LHCN-M2 (cell line): Measurements from ENCODE around the gene MAGI1. TPM values are rescaled to one million over a fixed set of nuclear protein-coding genes. Genes with fewer than 3 reads are reported as not detected.

Experiments
- DNase-seq: peaks from one replicate; pipeline ENCODE4 v3.0.0-alpha.2; 2012; ENCODE audit warnings: low read depth
- total RNA-seq: library from RNA; depleted of rRNA; stranded (reverse); fragments of >200 nt; gene quantifications from 2 replicates; pipeline ENCODE4 v1.2.3, GENCODE V29; 2014

Gene MAGI1
- total RNA-seq, 1 experiment from 2014 or later, result 5.5 TPM

- DNase-seq, result no peak
Observed at GRCh38 chr3:65808407-65808806, 230.3 kb downstream of the MAGI1 start.

DNA sequence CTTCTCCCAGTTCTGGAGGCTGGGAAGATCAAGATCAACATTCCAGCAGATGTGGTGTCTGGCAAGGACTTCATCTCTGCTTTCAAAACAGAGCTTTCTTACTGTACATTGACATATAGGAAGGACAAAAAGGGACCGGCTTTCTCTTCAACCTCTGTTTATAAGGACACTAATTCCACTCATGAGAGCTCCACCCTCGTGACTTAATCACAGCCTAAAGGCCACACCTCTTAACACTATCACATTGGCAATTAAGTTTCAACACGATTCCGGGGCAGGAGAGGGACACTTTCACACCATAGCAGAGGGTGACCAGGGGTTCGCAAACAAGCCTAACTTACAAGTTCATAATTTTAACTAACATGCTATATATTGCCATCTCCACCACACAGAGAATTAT is 231.5 kb downstream of the MAGI1 start:
- no peak for DNase-seq

- DNase-seq, result no peak
Observed at GRCh38 chr3:65806600-65806999, 232.1 kb downstream of the MAGI1 start.

DNA sequence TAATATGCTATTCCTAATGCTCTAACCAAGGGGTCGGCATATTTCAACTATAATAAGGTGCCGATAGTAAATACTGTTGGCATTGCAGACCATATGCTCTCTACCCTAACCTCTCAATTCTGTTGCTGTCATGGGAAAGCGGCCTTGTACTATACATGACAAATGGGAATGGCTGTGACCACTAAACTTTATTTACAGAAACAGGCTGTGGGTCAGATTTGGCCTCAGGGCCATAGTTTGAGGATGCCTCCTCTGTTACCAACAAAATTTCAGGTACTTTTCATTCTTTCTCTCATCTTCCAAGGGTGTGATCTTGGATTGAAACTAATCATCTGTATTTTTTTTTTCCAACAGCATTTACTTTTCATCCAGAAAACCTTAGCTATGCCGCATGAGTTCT is 242.0 kb downstream of the MAGI1 start:
- no peak for DNase-seq

DNA sequence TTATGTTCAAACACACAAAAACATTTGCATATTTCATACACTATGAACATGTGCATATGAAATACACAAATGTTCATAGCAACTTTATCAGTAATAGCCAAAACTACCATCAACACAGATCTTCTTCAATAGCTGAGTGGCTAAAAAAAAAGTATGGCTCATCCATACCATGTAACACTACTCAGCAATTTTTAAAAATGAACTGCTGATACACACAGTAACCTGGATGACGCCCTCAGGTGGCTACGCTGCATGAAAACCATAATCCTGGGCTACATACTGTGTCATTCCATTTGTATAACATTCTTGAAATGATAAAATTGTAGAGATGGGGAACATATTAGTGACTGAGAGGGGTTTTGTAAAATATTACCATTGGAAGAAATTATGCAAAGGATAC is 243.6 kb downstream of the MAGI1 start:
- DNase-seq, result no peak

DNA sequence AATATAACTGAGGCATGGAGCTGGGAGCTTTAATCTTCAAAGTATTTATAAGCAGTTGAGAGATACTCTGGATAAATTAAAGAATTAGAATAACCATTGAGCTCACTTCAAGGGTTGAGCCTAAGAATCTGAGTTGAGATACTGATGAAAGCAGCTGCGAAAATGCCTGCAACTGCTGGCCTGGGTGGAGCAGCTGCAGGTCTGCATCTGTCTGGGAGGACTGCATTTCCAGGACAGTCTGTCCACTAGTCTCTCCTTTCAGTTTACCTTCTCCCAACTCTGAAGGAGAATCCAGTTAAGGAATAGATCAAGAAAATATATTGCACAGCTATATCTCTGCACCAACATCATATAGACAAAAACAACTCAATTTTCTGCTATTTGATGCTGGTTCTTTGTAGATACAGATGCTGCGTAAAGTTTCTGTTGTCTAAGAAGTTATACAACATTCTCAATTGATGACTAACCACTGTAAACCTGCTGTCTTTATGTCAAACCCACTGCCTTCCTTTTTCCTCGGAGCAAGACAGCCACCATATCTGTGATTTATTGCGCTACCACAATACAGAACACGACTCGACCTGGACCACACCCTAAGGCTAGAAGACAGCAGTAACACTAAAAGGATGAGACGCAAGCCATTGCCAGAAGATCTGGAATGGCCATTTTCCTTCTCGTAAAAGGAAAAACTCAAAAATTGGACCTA is 245.1 kb downstream of the MAGI1 start:
- DNase-seq, result peak; percentile 50

DNA sequence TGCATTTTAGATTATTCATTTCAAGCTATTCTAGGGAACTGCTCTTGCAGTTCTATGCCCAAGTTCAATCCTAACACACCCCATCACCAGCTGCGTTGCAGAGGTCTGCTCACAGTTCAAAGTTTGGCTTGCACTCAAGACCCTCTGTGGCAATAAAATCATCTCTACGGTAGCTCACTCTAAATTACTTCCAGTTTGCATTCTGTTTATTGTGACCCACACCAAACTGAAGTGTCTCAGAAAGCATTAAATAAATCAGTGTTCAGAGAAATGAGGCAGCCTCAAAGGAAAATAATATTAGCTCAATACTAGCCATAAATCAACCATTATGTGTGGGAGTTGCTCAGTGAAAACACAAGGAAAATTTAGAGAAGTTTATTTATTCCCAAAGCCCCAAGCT is 250.3 kb downstream of the MAGI1 start:
- DNase-seq, result no peak

DNA sequence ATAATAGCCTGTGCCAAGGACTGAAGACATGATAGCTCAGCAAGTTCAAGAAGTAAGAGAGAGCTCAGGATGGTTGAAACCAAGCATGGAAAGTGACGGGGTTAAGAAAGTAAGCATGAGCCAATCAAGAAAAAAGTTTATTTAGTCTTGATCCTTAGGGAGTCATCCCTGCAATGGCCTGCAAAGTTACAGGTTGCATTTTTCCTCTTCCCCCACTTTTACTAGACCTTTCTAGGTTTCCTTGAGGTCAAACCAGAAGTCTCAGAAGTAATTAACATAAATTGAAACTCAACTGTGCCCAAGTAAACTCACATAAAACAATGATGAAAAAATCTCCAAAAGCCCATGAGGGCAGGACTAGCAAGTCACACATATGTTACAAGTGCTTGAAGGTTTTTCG is 250.9 kb downstream of the MAGI1 start:
- no peak for DNase-seq

GRCh38 chr3:65787340-65787739 is 251.4 kb downstream of the MAGI1 start:
- no peak for DNase-seq

DNA sequence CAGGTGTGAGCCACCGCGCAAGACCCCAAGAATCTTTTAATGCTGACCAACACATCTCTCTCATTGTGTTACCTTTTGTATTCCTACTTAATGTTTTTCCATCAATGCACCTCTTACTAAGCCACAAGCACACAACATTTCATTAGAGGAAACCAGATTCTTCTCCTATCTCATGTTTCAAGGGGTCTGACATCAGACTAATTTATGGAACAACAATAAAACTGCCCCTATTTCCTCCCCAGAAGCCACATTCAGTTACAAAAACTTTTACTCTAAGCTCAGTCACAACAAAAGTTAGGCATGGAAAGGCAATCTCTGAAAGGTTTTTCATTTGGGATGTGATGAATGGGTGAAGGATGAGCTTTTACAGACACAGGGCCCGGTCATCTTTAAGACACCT is 251.8 kb downstream of the MAGI1 start:
- DNase-seq, result no peak

- peak; percentile 54 for DNase-seq
Observed at GRCh38 chr3:65785065-65785645, 253.6 kb downstream of the MAGI1 start.

- DNase-seq, result no peak
Observed at GRCh38 chr3:65783117-65783516, 255.6 kb downstream of the MAGI1 start.

DNA sequence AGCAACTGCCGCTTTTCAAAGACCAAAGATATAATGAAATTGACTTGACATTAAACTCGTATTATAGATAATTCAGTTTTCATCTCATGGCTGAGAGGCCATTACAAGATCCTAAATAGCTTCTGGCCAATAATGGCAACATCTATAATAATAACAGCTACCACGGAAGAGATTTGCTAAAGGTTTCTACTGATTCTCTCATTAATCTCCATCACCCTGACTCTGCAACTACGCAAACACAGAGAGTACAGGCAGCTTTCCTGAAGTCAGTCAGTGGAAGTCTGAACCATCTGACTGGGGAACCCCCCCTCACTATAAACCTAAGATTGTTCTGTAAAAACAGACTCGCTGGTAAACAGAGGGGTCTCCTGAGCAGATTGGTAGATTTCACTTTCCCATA is 257.1 kb downstream of the MAGI1 start:
- DNase-seq, result no peak

DNA sequence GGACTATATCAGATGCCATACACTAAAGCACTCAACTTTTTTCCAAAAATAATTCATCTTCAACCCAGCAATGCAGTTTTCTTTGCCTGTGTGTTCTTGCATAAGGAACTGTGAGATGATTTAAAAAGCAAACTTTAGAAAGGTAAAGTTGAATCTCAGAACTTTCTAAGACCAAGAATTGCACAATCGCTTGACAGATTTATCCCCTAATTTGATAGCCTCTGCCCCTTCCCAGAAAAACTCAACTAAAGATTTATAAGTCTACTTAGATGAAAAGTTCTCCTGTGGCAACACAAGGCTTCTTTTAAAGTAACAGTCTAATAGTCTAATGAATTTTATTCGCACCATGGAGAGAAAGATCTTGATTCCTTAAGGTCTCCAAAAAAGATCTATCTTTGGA is 259.3 kb downstream of the MAGI1 start:
- no peak for DNase-seq

DNA sequence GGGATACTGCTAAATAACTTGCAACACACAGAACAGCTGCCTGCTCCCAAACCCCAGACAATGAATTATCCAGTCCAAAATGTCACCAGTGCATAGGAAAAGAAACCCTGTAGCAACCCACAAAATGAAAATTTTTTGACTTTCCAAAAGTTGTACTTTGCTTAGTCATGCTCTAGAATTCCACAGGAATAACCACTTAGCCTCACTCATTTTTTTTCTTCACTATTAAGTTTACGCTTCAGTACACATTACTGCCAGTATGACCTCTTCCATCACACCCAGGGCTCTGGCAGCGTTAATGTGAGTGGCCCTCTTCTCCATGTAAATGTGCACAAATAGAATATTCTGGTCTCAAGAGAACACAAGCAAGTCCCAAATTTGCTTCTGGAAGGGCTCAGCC is 259.8 kb downstream of the MAGI1 start:
- peak; percentile 37 for DNase-seq

- no peak for DNase-seq
Observed at GRCh38 chr3:65777050-65777449, 261.7 kb downstream of the MAGI1 start.

- peak; percentile 58 for DNase-seq
Observed at GRCh38 chr3:65776494-65776893, 262.2 kb downstream of the MAGI1 start.

DNA sequence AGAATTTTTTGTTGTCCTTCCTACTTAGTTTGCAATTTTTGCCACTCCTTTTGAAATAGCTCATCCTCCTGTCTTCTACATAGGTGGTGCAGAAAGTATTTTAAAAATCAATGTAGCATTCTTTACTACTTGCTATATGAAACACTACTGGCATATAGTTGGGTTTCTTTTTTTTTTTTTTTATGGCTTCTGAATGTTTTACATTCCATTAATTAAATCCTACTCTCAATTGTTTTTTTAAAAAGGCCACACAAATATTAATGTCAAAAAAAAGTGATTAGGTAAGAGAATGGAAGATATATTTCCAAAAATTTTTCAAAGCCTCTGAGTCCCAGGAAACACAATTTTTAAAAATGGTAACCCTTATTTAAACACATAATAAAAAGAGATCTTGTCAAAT is 262.6 kb downstream of the MAGI1 start:
- no peak for DNase-seq

DNA sequence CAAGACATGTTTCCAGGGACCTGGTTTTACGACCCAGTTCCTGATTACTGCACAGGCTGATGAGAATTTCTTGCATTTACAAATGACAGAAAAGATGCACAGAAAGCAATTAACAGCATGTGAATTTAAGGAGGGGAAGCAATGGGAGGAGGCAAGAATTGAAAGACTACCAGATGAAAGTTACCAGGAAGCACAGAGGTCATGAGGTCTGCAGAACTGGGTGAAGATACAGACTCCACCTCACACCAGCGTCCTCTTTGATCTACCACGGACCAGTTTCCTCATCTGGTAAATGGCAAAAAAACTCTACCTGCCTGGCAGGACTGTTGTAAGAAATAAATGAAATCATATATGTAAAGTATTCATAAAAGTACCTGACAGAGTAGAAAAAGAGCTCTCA is 266.0 kb downstream of the MAGI1 start:
- DNase-seq, result no peak

GRCh38 chr3:65767551-65767950 is 271.2 kb downstream of the MAGI1 start:
- DNase-seq, result no peak

- DNase-seq, result no peak
Observed at GRCh38 chr3:65762235-65762580, 276.5 kb downstream of the MAGI1 start.

GRCh38 chr3:65761446-65762234 is 277.1 kb downstream of the MAGI1 start:
- DNase-seq, result no peak
